ENCODE measurements around the gene USP3. TPM values are rescaled to one million over a fixed set of nuclear protein-coding genes. Genes with fewer than 3 reads are reported as not detected.

Gene USP3
- total and polyA plus RNA-seq, 9 of the 15 experiments (the other 6 are each of a cell fraction or from before 2014, with no cell fraction given), result 17.3 to 54.3 (median 34.8) TPM

- FAIRE-seq (no peak), DNase-seq (ENCODE audit: extremely low read depth in 1 of 4, low spot score in 3 of 4) (no peak), ATAC-seq (no peak)
- Histone ChIP-seq H4K20me1 (replicated peaks; ENCODE audit: control insufficient read depth, insufficient read depth, low read length) (no peaks in the 10 kb centered on the region), H3K27me3 (ENCODE audit: control insufficient read depth in 2 of 2, insufficient read depth in 2 of 2, low read length in 2 of 2) (no peaks in the 10 kb centered on the region), H3K27ac (ENCODE audit: extremely low read depth, low read depth, low read length) (no peak overlapping the region), H3K9me3 (replicated peaks; ENCODE audit: control insufficient read depth, insufficient read depth, low read depth, low read length) (no peaks in the 10 kb centered on the region), H3K9ac (ENCODE audit: insufficient read depth in 1 of 2, low read depth in 2 of 2, low read length in 2 of 2) (no peak overlapping the region), H3K36me3 (ENCODE audit: control insufficient read depth, insufficient read depth, low read length) (no peaks in the 10 kb centered on the region), H2AFZ (ENCODE audit: low read depth, low read length) (0 out of 2 replicates have a peak overlapping the region, but pooled peaks have one; percentile 8), H3K4me2 (ENCODE audit: insufficient read depth, low read length) (no peak overlapping the region), H3K9me1 (ENCODE audit: control insufficient read depth, insufficient read depth, low read length) (no peaks in the 10 kb centered on the region), H3K4me1 (replicated peaks in 1 of 2; ENCODE audit: control insufficient read depth in 2 of 2, insufficient read depth in 2 of 2, low read length in 2 of 2) (peaks cover 8 to 16% of the 10 kb centered on the region in 2 experiments; a peak in 4 of 5 replicates), H3K4me3 (no peak overlapping the region), H3K79me2 (ENCODE audit: control insufficient read depth, insufficient read depth, low read length) (no peaks in the 10 kb centered on the region)
- no TSS peak for BruUV-seq (replicated peaks)
- in situ Hi-C loops (cut with MboI) (no loop called here), intact Hi-C loops (cut with micrococcal nuclease) (no loop called here)
- 64% methylated on average over 2 of the region's 2 CpGs for WGBS (ENCODE audit: insufficient coverage, low coverage, missing lambda C conversion rate)
- ChIA-PET CTCF (ENCODE audit: low intra/inter-chr PET ratio) (no interaction called here), POLR2A (interaction anchor here (0.7 kb wide), 1 partner anchor 11 kb away, joined by 3 read pairs; no protein-coding TSS in a partner anchor)
- no peak for TF ChIP-seq KLF13 (tag; IDR thresholded peaks at IDR 0.05; ENCODE audit: borderline replicate concordance, low read depth)
- no peak for TF ChIP-seq MBD1 (CRISPR knock-in tag; IDR thresholded peaks at IDR 0.05)
- TF ChIP-seq UBTF (IDR thresholded peaks at IDR 0.05; ENCODE audit: borderline replicate concordance in 1 of 2, low read depth in 2 of 2, low read length in 2 of 2), result no peak
- TF ChIP-seq GTF2E2 (tag; IDR thresholded peaks at IDR 0.05), result no peak
- no peak for TF ChIP-seq TCF15 (CRISPR knock-in tag; IDR thresholded peaks at IDR 0.05)
- TF ChIP-seq ZNF263 (CRISPR knock-in tag; IDR thresholded peaks at IDR 0.05; ENCODE audit: borderline replicate concordance), result no peak
- no peak for TF ChIP-seq HEY1 (CRISPR knock-in tag; IDR thresholded peaks at IDR 0.05; ENCODE audit: borderline replicate concordance)
- no peak for TF ChIP-seq POLR3A (IDR thresholded peaks at IDR 0.05; ENCODE audit: borderline replicate concordance, extremely low read depth, insufficient read depth, insufficient read length)
- TF ChIP-seq ZC3H11A (IDR thresholded peaks at IDR 0.05; ENCODE audit: low read depth, low read length), result no peak
- TF ChIP-seq DIDO1 (tag; IDR thresholded peaks at IDR 0.05; ENCODE audit: low read depth), result no peak
Observed at GRCh38 chr15:63480441-63480821, 24.0 kb upstream of the USP3 start.

All from K562 (cell line).